ENCODE data around the gene CFAP61.

GRCh38 chr20:20267685-20268370 lies 215.5 kb downstream of the CFAP61 start:
- TF ChIP-seq CTCF (IDR thresholded peaks at IDR 0.05) (no peak), POLR2AphosphoS5 (IDR thresholded peaks at IDR 0.05) (no peak), POLR2A (IDR thresholded peaks at IDR 0.05) (no peak)

All from breast epithelium (tissue), 3 donors.